Ascending aorta (tissue), 2 donors: ENCODE data around the gene RTN4RL2. TPM values are rescaled to one million over a fixed set of nuclear protein-coding genes. Genes with fewer than 3 reads are reported as not detected.
"Not testable (repeated sequence)": the region's sequence is repeated elsewhere in the genome, so short reads cannot be mapped to it uniquely, and the experiment has no call there.

Experiments used
- DNase-seq, 2 donors: peaks; one replicate each; pipeline ENCODE4 v3.0.0-alpha.2; 2019; ENCODE audit warnings: low spot score in 2 of 2
- H3K27ac ChIP-seq, 2 donors: fragments of 200-600 bp; sonication (generic); one replicate each; pipeline ENCODE4 v1.5.1; 2016 to 2017; ENCODE audit warnings: mild to moderate bottlenecking in 1 of 2
- H3K27me3 ChIP-seq: fragments of 200-600 bp; sonication (generic); one replicate; pipeline ENCODE4 v1.5.1; 2017
- H3K36me3 ChIP-seq, 2 donors: fragments of 200-600 bp; sonication (generic); one replicate each; pipeline ENCODE4 v1.5.1; 2016
- H3K4me1 ChIP-seq, 2 donors: fragments of 200-600 bp; sonication (generic); one replicate each; pipeline ENCODE4 v1.5.1; 2016 to 2017; ENCODE audit warnings: mild to moderate bottlenecking in 1 of 2
- H3K4me3 ChIP-seq, 2 donors: fragments of 200-600 bp; sonication (generic); one replicate each; pipeline ENCODE4 v1.5.1; 2016 to 2017; ENCODE audit warnings: mild to moderate bottlenecking in 1 of 2
- H3K9me3 ChIP-seq, 2 donors: fragments of 200-600 bp; sonication (generic); one replicate each; pipeline ENCODE4 v1.5.1; 2016
- intact Hi-C: fragments of 100-400 bp; cut with DNase I; formaldehyde crosslinking; loops from one replicate; pipeline ENCODE4 v1.15.1; 2023
- total RNA-seq: library from RNA; depleted of rRNA; stranded (reverse); fragments of >200 nt; gene quantifications from one replicate; pipeline ENCODE4 v1.1.0, GENCODE V29; 2016
- TF ChIP-seq, protein P1 (sequence below), 3 experiments: fragments of 200-600 bp in 2 of 3; fragments of 450-650 bp in 1 of 3; sonication (generic) in 2 of 3; IDR thresholded peaks; one replicate each; pipeline ENCODE4 v1.5.1; 2016 to 2019; ENCODE audit warnings: antibody characterized with exemption in 3 of 3, mild to moderate bottlenecking in 1 of 3, moderate library complexity in 1 of 3

RTN4RL2 gene
- total RNA-seq, 1 donor from 2014 or later, result 0.64 TPM

DNA sequence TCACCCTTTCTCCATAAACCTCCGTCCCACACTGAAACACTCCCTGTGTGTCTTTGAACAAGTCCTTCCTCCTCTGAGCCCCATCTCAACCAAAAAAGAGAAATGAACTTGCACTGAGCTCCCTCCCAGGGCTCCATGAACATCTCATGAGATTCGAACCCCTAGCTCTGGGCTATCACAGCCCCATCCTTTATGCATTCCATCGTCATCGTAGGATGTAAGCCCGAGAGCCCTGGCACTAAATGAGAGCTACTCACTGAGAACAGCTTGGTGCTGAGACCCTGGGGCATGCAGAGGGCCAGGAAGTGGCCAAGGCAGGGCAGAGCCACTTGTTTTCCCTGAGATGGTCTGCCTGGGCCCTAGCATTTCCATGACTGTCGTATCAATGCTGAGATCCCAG lies 20.5 kb upstream of the RTN4RL2 start:
- H3K36me3 ChIP-seq, result no peaks in the 10 kb centered on the region
- H3K9me3 ChIP-seq, result no peaks in the 10 kb centered on the region
- DNase-seq, result no peak
- H3K27ac ChIP-seq, result no peak overlapping the region
- no peak overlapping the region for H3K4me3 ChIP-seq
- intact Hi-C loops, result no loop called here
- H3K27me3 ChIP-seq, result no peaks in the 10 kb centered on the region
- H3K4me1 ChIP-seq, result peaks cover 0 to 4% of the 10 kb centered on the region in 2 donors
- TF ChIP-seq, protein P1, sequence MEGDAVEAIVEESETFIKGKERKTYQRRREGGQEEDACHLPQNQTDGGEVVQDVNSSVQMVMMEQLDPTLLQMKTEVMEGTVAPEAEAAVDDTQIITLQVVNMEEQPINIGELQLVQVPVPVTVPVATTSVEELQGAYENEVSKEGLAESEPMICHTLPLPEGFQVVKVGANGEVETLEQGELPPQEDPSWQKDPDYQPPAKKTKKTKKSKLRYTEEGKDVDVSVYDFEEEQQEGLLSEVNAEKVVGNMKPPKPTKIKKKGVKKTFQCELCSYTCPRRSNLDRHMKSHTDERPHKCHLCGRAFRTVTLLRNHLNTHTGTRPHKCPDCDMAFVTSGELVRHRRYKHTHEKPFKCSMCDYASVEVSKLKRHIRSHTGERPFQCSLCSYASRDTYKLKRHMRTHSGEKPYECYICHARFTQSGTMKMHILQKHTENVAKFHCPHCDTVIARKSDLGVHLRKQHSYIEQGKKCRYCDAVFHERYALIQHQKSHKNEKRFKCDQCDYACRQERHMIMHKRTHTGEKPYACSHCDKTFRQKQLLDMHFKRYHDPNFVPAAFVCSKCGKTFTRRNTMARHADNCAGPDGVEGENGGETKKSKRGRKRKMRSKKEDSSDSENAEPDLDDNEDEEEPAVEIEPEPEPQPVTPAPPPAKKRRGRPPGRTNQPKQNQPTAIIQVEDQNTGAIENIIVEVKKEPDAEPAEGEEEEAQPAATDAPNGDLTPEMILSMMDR (IDR thresholded peaks at IDR 0.05), result no peak

DNA sequence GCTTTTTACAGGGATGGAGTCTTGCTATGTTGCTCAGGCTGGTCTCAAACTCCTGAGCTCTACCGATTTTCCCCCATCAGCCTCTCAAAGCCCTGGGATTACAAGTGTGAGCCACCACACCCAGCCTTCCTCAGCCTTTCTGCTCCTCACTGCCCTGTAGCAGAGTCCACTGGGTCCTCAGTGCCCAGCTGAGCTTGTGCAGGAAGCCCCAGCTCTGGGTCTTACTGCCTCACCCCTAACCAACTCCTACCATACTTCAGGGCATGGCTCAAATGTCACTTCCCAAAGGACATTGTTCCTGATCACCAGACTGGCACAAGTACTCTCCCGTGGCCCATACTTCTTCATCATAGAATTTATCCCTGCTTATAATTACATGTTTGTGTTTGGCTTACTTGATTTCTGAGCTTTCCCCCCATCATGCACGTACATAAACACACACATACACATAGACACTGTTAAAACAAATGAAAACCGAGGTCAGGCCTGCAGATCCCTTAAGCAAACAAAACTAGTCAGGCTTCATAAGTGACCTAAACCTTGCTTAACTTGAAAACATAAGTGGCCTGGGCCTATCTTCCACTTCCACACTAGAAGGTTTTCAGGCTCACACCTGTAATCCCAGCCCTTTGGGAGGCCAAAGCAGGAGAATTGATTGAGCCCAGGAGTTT lies 19.4 kb upstream of the RTN4RL2 start:
- H3K27ac ChIP-seq, result no peak overlapping the region
- no peak overlapping the region for H3K4me3 ChIP-seq
- no peaks in the 10 kb centered on the region for H3K27me3 ChIP-seq
- no peaks in the 10 kb centered on the region for H3K9me3 ChIP-seq
- DNase-seq, result no peak
- TF ChIP-seq, protein P1 (IDR thresholded peaks at IDR 0.05), result no peak
- no peaks in the 10 kb centered on the region for H3K36me3 ChIP-seq
- intact Hi-C loops, result no loop called here
- no peaks in the 10 kb centered on the region for H3K4me1 ChIP-seq

DNA sequence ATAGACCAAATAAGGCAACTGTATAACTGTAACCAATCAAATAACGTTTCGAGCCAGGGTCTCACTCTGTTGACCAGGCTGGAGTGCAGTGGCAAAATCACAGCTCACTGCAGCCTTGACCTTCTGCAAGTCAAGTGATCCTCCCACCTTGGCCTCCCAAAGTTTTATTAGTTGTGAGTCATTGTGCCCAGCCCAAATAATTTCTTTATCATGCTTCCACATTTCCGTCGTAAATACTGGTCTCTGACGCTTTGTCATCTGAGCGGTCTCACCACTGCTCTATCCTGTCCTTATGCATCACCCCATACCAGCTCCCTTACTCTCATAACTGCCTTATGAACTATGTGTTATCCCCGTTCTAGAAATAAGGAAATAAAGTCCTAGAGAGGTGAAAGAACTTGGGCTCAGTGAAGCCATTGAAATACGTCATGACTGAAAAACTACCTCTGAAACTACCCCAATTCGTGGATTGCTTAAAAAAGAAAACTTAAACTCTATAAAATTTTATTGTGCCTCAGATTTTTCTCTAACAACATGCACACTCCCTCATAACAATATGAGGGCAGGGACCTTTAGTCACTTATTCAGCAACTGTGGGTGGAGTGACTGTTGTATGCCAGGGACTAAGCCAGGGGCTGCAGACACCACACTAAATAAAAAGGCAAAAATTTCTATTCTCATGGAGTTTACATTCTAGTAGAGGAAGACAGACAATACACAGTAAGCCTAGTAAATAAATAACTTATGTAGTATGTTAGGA lies 15.8 kb upstream of the RTN4RL2 start:
- no peaks in the 10 kb centered on the region for H3K9me3 ChIP-seq

DNA sequence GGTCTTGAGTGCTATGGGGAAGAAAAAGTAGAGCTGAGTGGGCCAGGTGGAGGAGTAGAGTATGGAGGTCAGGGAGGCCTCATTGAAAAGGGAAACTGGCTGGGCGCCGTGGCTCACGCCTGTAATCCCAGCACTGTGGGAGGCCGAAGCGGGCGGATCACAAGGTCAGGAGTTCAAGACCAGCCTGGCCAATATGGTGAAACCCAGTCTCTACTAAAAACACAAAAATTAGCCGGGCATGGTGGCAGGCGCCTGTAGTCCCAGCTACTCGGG lies 15.3 kb upstream of the RTN4RL2 start:
- H3K36me3 ChIP-seq, H3K9me3 ChIP-seq, H3K4me1 ChIP-seq, H3K27me3 ChIP-seq, H3K27ac ChIP-seq, intact Hi-C loops, H3K4me3 ChIP-seq, DNase-seq: not testable (repeated sequence)

More for the DNA sequence above, 15.8 kb upstream of the RTN4RL2 start:
- no peaks in the 10 kb centered on the region for H3K4me1 ChIP-seq
- no peaks in the 10 kb centered on the region for H3K36me3 ChIP-seq
- DNase-seq, result no peak
- intact Hi-C loops, result no loop called here
- H3K27ac ChIP-seq, result no peak overlapping the region
- H3K27me3 ChIP-seq, result no peaks in the 10 kb centered on the region
- TF ChIP-seq, protein P1 (IDR thresholded peaks at IDR 0.05), result no peak
- no peak overlapping the region for H3K4me3 ChIP-seq

DNA sequence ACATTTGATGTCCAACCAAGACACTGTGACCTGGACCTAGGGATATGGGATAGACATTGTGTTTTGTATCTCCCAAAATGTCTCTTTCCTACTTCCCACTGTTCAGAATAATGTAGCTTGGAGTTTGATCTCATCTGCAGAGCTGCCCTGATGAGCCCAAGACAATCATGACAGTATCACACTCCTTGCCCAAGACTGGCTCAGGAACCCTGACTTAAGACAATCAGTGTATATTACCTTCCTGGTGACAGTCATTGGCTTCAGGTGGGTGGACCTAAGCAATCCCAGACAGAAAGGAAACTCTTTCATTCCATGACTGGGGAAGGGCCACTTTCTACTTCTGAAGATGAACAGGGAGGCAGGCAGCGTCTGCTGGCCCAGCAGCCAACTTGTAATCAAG lies 14.3 kb upstream of the RTN4RL2 start:
- Histone ChIP-seq H3K9me3 (no peaks in the 10 kb centered on the region), H3K4me1 (no peaks in the 10 kb centered on the region), H3K27me3 (no peaks in the 10 kb centered on the region), H3K27ac (no peak overlapping the region), H3K36me3 (no peaks in the 10 kb centered on the region), H3K4me3 (no peak overlapping the region)
- intact Hi-C loops, result no loop called here
- TF ChIP-seq, protein P1 (IDR thresholded peaks at IDR 0.05), result no peak
- no peak for DNase-seq

DNA sequence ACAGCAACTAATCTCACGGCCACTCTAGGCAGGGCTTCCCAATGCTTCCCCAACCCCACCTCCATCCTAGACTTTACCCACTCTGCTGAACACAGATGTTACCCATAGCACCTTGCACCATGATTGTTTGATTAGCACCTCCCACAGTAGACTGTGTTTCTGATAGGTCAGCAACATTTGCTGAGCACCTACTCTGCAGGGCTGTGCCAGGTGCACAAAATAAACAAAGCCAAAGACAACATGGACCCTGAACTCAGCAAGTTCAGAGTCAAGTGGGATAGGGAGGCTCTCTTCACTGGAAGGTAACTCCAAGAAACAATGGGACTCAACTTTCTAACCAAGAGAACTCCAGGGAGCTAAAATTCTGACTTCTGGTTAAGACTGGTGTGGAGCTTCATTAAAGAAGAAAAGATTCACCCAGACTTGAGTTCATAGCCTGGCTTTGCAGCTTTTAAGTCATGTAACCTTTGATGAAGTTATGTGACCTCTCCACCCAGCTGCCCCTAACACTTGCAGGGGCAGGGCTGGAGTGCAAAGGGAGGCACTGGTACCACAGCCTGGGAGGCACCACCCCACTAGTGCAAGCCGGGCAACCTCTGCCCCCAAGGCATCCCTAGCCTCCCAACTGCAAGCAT lies 6.7 kb upstream of the RTN4RL2 start:
- Histone ChIP-seq H3K27me3 (peaks cover 7% of the 10 kb centered on the region), H3K27ac (no peak overlapping the region), H3K36me3 (no peaks in the 10 kb centered on the region), H3K4me1 (peaks cover 7 to 15% of the 10 kb centered on the region in 2 donors), H3K4me3 (no peak overlapping the region), H3K9me3 (no peaks in the 10 kb centered on the region)
- DNase-seq, result no peak
- TF ChIP-seq, protein P1 (IDR thresholded peaks at IDR 0.05), result no peak
- intact Hi-C loops, result no loop called here
